Spleen (tissue), 11 donors: ENCODE data around the gene CELA2A. TPM values are rescaled to one million over a fixed set of nuclear protein-coding genes. Genes with fewer than 3 reads are reported as not detected.
"Not testable (repeated sequence)": the region's sequence is repeated elsewhere in the genome, so short reads cannot be mapped to it uniquely, and the experiment has no call there.

ENCODE experiments used
- DNase-seq: peaks from one replicate; pipeline ENCODE4 v3.0.0-alpha.2; 2020
- H3K27ac ChIP-seq, 8 donors: fragments of 200-600 bp; sonication (generic) in 7 of 8; 1 replicate in 4 of 8; 2 replicates in 4 of 8; pipeline versions ENCODE4 v1.5.0 to v1.8.0; 2016 to 2021; ENCODE audit warnings: inconsistent platforms in 4 of 8, mild to moderate bottlenecking in 4 of 8, moderate library complexity in 1 of 8
- H3K27me3 ChIP-seq, 7 donors: fragments of 200-600 bp; sonication (generic) in 6 of 7; replicated peaks in 1 of 7; 1 replicate in 4 of 7; 2 replicates in 3 of 7; pipeline versions ENCODE4 v1.5.0 to v1.8.0; 2016 to 2021; ENCODE audit warnings: inconsistent platforms in 3 of 7, mild to moderate bottlenecking in 1 of 7
- H3K36me3 ChIP-seq, 6 donors: fragments of 200-600 bp; sonication (generic) in 5 of 6; 1 replicate in 4 of 6; 2 replicates in 2 of 6; pipeline versions ENCODE4 v1.5.0 to v1.8.0; 2016 to 2021; ENCODE audit warnings: inconsistent platforms in 2 of 6
- H3K4me1 ChIP-seq, 6 donors: fragments of 200-600 bp; sonication (generic) in 5 of 6; 1 replicate in 3 of 6; 2 replicates in 3 of 6; pipeline versions ENCODE4 v1.5.0 to v1.8.0; 2016 to 2021; ENCODE audit warnings: inconsistent platforms in 3 of 6
- H3K4me3 ChIP-seq, 8 donors: fragments of 200-600 bp; sonication (generic) in 7 of 8; 1 replicate in 4 of 8; 2 replicates in 4 of 8; pipeline versions ENCODE4 v1.5.0 to v1.8.0; 2016 to 2021; ENCODE audit warnings: inconsistent platforms in 4 of 8, mild to moderate bottlenecking in 4 of 8, moderate library complexity in 2 of 8
- H3K9me3 ChIP-seq, 8 donors: fragments of 200-600 bp; sonication (generic) in 7 of 8; 1 replicate in 4 of 8; 2 replicates in 4 of 8; pipeline versions ENCODE4 v1.5.0 to v1.8.0; 2016 to 2021; ENCODE audit warnings: inconsistent platforms in 4 of 8
- CTCF ChIP-seq, 11 experiments: fragments of 200-600 bp in 7 of 11; fragments of 450-650 bp in 4 of 11; sonication (generic) in 4 of 11; IDR thresholded peaks in 8 of 11; conservative IDR thresholded peaks in 3 of 11; 1 replicate in 7 of 11; 2 replicates in 4 of 11; pipeline versions ENCODE4 v1.4.0 to v1.8.0; 2016 to 2021; ENCODE audit warnings: antibody characterized with exemption in 11 of 11, inconsistent platforms in 4 of 11, mild to moderate bottlenecking in 1 of 11
- POLR2A ChIP-seq, 3 donors: fragments of 450-650 bp; IDR thresholded peaks; one replicate each; pipeline ENCODE4 v1.5.1; 2017; ENCODE audit warnings: antibody characterized with exemption in 3 of 3, mild to moderate bottlenecking in 1 of 3
- POLR2AphosphoS5 ChIP-seq, 3 donors: sonication (generic); formaldehyde crosslinking; IDR thresholded peaks; one replicate each; pipeline ENCODE4 v1.5.1; 2017; ENCODE audit warnings: antibody characterized with exemption in 3 of 3
- WGBS, 5 donors: extraction: QIAGEN DNeasy Blood & Tissue Kit in 3 of 5; methylation state at CpG; one replicate each; pipeline versions ENCODE4 v1.1.5 to v1.1.7; 2013 to 2018; 5-methylcytosine and 5-hydroxymethylcytosine counted together
- intact Hi-C: fragments of 100-400 bp; cut with DNase I; formaldehyde crosslinking; loops from one replicate; pipeline ENCODE4 v1.15.0; 2023; ENCODE audit warnings: low total_unique reads
- polyA plus RNA-seq, 3 donors: library from polyadenylated mRNA; stranded (reverse); fragments of 200-250 nt; gene quantifications; one replicate each; pipeline ENCODE4 v1.2.1, GENCODE V29; 2013
- total RNA-seq, 7 donors: library from RNA; depleted of rRNA in 3 of 7; stranded (reverse); fragments of >200 nt in 3 of 7; fragmentation: NEBNext Ultra II Directional in 4 of 7; extraction: Animal tissue kit (Norgen Biotek cat#: 25700) in 4 of 7; gene quantifications; one replicate each; pipeline versions ENCODE4 v1.1.0 to v1.2.1, GENCODE V29; 2016 to 2021
- donor health status: healthy with polysubstance abuse.
- donor health status: DM: no; HTN: no; CAD: no; lungs with moderate emphysema.
- donor health status: DM: no; HTN: no; CAD: no.
- donor health status: Bipolar disorder and iron deficiency.
- donor health status: healthy.
- donor health status: DM: no; HTN: no; CAD: no.
- donor health status: DM: yes; HTN: yes; CAD: no.

The CELA2A gene
- total and polyA plus RNA-seq, 10 donors: 0.09 to 0.79 (median 0.30) TPM; not detected in 4

DNA sequence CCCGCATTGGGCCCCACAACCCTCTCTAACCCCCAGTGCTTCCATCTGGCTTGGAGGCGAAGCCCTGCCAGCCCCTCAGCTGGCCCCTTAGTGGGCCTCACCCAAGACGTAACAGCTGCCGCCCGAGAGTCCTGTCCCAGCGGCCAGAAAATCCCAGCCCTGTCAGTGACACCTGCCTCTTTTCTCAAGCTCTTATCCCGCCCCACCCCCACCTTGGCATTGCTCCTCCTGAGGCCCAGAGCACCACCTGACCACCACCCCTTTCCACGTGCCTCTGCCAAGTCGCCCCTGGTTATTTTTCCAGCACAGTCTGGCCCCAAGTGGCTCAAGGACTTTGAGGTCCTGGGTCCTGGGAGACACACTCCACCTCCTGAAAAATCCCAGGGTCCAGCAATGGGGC lies 24.2 kb upstream of the CELA2A start:
- Histone ChIP-seq H3K27ac (no peak overlapping the region), H3K27me3 (no peaks in the 10 kb centered on the region), H3K4me3 (no peak overlapping the region), H3K36me3 (peaks cover 0 to 50% (median 32%) of the 10 kb centered on the region in 6 donors), H3K4me1 (peaks cover 2 to 65% (median 19%) of the 10 kb centered on the region in 6 donors), H3K9me3 (no peaks in the 10 kb centered on the region)
- intact Hi-C loops: no loop called here
- no peak for DNase-seq
- 76 to 89% (median 82%) methylated on average over 9 of the region's 9 CpGs for WGBS, 5 donors
- TF ChIP-seq POLR2AphosphoS5 (IDR thresholded peaks at IDR 0.05): peak in 2 of 3 donors; percentile 14 to 65
- no peak for TF ChIP-seq POLR2A (IDR thresholded peaks at IDR 0.05)

DNA sequence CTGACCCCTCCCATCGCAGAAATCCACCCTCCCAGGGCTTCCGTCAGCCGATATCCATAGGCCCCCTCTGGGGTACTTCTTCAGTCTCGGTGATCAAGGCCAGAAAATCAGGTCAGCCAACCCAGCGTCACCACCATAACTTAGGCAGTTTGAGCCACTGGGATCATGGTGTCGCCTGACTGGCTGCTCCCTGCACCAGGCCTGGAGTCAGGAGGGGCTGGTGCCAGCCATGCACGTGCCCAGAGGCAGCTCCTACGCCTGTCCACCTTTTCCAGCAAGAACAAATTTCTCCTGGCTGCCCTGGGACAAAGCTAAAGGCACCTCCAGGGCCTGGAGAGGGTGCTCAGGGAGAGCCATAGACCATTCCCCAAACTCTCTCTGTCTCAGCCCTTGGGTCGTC lies 23.1 kb upstream of the CELA2A start:
- no peak for TF ChIP-seq CTCF (IDR thresholded peaks at IDR 0.05 in 8 of 11, conservative IDR thresholded peaks at IDR 0.05 in 3 of 11)
- peak; percentile 43 to 77 (median 45) for TF ChIP-seq POLR2AphosphoS5 (IDR thresholded peaks at IDR 0.05)
- no peak for TF ChIP-seq POLR2A (IDR thresholded peaks at IDR 0.05)
- H3K4me3 ChIP-seq: no peak overlapping the region
- H3K4me1 ChIP-seq: peaks cover 0 to 54% (median 13%) of the 10 kb centered on the region in 6 donors
- no peak overlapping the region for H3K27ac ChIP-seq
- H3K36me3 ChIP-seq: peaks cover 0 to 38% (median 20%) of the 10 kb centered on the region in 6 donors
- intact Hi-C loops: no loop called here
- no peaks in the 10 kb centered on the region for H3K9me3 ChIP-seq
- no peaks in the 10 kb centered on the region for H3K27me3 ChIP-seq
- 87 to 95% (median 90%) methylated on average over 9 of the region's 9 CpGs for WGBS, 5 donors
- DNase-seq: no peak

- DNase-seq, H3K27me3 ChIP-seq, intact Hi-C loops, H3K9me3 ChIP-seq, H3K4me3 ChIP-seq: not testable (repeated sequence)
- Histone ChIP-seq H3K4me1 (peaks cover 0 to 42% (median 11%) of the 10 kb centered on the region in 6 donors), H3K36me3 (peaks cover 0 to 26% (median 7%) of the 10 kb centered on the region in 6 donors), H3K27ac (peak overlapping the region in 2 of 8 donors; percentile 55 to 57)
- TF ChIP-seq POLR2AphosphoS5 (IDR thresholded peaks at IDR 0.05): peak in 2 of 3 donors; percentile 11 to 29
- 28 to 59% (median 48%) methylated on average over 8 of the region's 8 CpGs for WGBS, 5 donors
These were observed 21.8 kb upstream of the CELA2A start for GRCh38 chr1:15434739-15435138.

GRCh38 chr1:15435239-15436077 lies 21.1 kb upstream of the CELA2A start:
- H3K4me1 ChIP-seq: peaks cover 0 to 35% (median 11%) of the 10 kb centered on the region in 6 donors

More at GRCh38 chr1:15435239-15436077, 21.1 kb upstream of the CELA2A start:
- no peak for TF ChIP-seq CTCF (IDR thresholded peaks at IDR 0.05 in 8 of 11, conservative IDR thresholded peaks at IDR 0.05 in 3 of 11)
- TF ChIP-seq POLR2AphosphoS5 (IDR thresholded peaks at IDR 0.05): no peak
- no peak for TF ChIP-seq POLR2A (IDR thresholded peaks at IDR 0.05)
- H3K27me3 ChIP-seq: no peaks in the 10 kb centered on the region
- H3K9me3 ChIP-seq: no peaks in the 10 kb centered on the region
- peaks cover 0 to 19% (median 5%) of the 10 kb centered on the region in 6 donors for H3K36me3 ChIP-seq
- intact Hi-C loops: no loop called here
- no peak for DNase-seq
- H3K27ac ChIP-seq: peak overlapping the region in 2 of 8 donors; percentile 55 to 57
- no peak overlapping the region for H3K4me3 ChIP-seq
- WGBS, 5 donors: 90 to 96% (median 94%) methylated on average over 17 of the region's 17 CpGs
